NCI-H2029 (cell line): Measurements from ENCODE around the gene KRTAP19-2.
"Not testable (repeated sequence)": the region's sequence is repeated elsewhere in the genome, so short reads cannot be mapped to it uniquely, and the experiment has no call there.

Experiments used
- DNase-seq: peaks from one replicate; lab custom pipeline; 2025; lab: John Stamatoyannopoulos, UW

The KRTAP19-2 gene

GRCh38 chr21:30487336-30487735 lies at the start of gene KRTAP19-2:
TSS of gene KRTAP19-2 (minus strand) at chr21:30487436. CDS start at chr21:30487348, 88 bp downstream.
- DNase-seq = no peak

DNA sequence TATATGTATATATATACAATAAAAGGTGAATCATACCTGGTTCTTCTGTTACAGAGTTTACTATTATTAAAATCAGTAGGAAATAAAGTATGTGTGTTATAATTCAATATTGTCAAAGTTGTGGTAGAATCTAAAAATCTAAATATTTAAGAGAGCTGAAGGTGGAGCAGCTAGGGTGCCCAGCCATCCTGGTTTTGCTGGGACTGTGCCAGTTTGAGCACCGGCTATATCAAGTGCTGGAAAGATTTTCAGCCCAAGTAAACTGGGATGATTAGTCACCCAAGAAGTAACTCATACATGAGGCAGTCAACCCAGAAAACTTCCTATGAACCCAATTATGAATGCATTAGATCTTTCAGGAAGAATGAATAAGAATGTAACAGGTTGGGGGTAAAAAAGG lies 31.6 kb upstream of the KRTAP19-2 start:
- no peak for DNase-seq

DNA sequence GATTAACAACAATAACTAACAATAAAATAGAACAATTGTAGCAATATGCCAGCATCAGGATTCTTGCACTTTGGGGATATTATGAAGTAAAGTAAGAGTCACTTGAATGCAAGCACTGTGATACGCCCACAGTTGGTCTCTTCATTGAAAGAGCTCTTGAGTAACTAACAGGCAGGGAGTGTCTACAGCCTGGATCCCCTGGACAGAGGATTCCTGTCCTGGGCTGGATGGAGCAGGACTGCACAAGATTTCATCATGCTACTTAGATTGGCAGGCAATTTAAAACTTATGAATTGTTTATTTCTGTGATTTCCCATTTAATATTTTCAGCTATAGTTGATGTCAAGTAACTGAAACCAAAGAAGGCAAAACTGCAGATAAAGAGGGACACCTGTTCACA lies 28.4 kb upstream of the KRTAP19-2 start:
- DNase-seq = no peak

DNA sequence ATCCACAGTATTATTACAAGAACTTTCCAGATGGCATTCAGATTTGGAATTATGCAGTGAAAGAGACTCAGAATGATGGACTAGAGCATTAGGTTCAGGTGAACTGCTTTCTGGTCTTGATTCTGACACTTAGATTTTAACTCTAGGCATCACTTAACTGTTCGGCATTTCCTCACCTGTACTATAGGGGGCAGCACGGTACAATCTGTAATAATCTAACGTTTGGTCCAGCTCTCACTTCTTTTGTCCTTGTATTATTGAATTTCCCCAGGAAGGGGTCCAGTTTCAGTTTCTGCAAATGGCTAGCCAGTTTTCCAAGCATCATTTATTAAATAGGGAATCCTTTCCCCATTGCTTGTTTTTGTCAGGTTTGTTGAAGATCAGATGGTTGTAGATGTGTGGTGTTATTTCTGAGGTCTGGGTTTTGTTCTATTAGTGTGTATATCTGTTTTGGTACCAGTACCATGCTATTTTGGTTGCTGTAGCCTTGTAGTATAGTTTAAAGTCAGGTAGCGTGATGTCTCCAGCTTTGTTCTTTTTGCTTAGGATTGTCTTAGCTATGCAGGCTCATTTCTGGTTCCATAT lies 18.5 kb upstream of the KRTAP19-2 start:
- not testable (repeated sequence) for DNase-seq

DNA sequence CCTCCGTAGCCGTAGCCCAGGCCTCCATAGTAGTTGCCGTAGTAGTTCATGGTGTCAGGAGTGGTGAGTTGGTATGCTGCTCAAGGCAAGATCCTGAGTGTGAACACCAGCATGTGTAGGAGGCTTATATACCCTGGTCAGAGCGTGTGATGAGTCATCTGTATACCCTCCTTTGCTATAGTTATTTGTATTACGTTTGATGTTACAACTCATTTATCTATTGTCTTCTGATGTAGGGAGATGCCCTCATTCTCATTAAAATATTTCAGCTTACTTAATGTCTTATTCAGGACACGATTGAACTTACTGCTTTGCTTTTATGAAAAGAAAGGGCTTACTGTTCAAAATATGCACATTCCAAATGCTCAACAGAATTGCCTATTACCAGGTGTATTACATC lies 14.8 kb upstream of the KRTAP19-2 start, which contains the start of gene KRTAP19-5:
Gene KRTAP19-5, minus strand, starts transcription at position 101 of the 400 bp plus-strand sequence. Its CDS starts 51 bp downstream, at position 50.
- no peak for DNase-seq

DNA sequence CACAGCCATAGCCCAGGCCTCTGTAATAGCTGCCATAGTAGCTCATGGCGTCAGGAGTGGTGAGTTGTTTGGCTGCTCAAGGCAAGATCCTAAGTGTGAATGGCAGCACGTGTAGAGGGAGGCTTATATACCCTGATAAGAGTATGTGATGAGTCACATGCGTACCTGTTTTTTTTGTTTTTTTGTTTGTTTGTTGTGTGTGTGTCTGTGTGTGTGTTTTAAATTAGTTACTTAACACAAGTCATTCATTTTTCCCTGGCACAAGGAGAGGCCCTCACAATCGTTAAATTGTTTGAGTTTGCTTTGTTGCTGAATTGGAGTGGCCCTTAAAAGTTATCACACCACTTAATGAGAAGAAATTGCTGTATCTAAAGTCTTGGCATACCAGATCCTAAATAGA lies 9.8 kb upstream of the KRTAP19-2 start, which contains the start of gene KRTAP19-4:
Gene KRTAP19-4, minus strand, starts transcription at position 101 of the 400 bp plus-strand sequence. Its CDS starts 55 bp downstream, at position 46.
- DNase-seq = no peak

DNA sequence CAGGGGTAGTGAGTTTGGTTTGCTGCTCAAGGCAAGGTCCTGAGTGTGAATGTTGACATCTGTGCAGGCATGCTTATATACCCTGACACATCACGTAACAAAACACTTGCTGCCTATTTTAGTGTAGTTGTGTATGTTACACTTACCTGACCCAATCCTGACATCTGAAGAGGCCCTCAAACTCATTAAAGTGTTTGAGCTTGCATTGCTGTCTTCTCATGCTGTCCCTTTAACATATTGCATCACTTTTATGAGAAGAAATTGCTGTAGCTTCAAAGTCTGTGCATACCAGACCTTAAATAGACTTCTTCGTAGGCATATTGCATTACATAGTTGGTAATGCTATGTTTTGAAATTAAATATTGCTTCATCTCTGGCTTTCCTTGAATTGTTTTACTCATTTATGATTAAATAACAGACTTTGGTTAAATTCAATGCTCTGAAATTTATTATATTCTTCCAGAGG lies 4.8 kb upstream of the KRTAP19-2 start, which contains the start of gene KRTAP19-3:
Gene KRTAP19-3, minus strand, starts transcription at position 51 of the 466 bp plus-strand sequence. CDS start 56 bp downstream, outside the sequence.
- DNase-seq = no peak

- DNase-seq = no peak
Measured at GRCh38 chr21:30486180-30486579, 1.1 kb downstream of the KRTAP19-2 start.

DNA sequence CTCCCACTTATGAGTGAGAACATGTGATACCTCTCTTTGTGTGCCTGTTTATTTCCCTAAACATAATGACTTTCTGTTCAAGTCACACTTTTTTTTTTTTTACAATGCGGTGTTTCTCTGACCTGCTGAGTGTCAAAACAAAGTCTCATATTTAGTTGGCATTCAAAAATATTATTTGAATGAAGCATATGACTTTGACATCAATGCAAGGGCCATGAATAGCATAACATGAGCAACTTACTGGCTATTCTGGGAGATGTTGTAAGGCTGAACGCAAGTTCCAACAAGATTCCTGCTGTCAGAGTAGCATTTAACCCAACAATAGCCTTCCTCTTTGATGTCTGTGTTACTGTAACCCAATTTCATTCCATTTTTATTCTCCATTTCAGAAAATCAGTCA lies 5.1 kb downstream of the KRTAP19-2 start:
- DNase-seq = no peak

- no peak for DNase-seq
Measured at GRCh38 chr21:30480145-30480544, 7.1 kb downstream of the KRTAP19-2 start, which contains the start of gene KRTAP19-1. TSS of gene KRTAP19-1 (minus strand) at chr21:30480367. CDS start at chr21:30480317, 50 bp downstream.

DNA sequence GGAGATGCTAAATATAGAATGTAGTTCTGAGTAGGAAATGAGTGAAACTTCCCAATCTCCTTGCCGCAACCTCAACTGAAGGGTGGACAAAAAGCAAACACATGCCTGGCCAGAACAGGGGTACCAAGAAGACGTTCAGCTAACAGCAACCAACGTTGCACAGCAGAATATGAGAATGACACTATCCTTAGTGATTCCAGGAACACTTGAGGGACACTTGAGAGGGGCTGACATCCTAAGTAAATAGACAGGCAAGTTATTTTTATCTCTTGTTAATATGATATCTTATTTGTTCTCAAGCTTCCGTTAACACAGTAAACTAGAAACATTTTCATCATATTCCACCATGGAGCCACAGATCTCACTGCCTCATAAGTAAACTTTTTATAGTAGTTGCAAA lies 8.0 kb downstream of the KRTAP19-2 start:
- peak; percentile 37 for DNase-seq

DNA sequence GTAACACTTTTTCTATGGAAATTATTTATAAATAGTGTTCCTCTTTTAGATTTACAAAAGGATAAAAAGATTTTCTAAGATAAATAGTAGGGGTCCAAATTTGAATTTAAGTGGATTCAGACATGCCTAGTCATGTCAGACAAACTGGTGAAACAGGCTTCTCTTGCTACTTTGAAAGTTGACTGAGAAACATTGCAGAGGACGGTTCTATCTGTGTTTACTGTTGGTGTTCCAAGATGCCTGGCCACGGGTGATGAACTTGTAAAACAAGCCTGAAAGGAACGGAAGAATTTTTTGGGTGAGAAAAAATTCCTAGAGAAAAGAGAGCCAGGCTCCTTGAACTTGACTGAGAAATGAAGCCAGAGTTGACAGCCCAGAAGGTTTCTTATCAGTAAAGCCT lies 9.2 kb downstream of the KRTAP19-2 start:
- no peak for DNase-seq

DNA sequence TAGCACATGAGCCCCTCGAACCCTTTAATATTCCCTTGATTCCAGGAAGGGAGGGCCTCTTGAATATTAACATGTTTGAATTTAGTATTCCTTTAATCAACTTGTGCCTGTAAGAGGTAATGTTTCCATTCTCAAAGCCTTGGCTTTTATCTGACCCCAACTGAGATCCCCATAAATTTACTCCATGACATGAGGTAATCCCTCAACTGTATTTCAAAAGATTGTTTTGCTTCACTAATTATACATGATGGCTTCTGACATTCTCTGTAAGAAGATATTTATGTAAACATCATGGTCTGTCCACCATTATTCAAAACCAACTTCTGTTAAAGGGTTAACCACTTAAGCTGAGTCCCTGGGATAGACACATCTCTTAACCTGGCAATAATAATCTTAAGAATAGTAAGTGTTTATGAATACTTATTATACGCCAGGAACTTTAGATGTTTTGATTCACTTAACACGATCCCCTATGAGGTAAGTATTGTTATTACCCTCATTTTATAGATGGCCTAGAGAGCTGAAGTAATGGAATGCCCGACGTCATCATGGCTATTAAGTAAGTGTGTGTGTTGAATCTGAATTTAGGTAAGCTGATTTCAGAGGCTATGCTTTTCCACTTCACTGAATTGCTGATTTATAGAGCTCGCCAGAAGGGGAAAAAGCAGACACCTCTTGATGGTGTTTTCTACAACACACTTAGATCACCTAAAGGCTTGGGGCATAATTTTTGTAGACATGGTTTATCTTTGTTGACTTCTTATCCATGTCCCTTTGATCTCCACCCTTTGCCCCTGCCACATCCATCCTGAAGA lies 18.1 kb downstream of the KRTAP19-2 start:
- no peak for DNase-seq

GRCh38 chr21:30463713-30464112 lies 23.5 kb downstream of the KRTAP19-2 start:
- DNase-seq = no peak

DNA sequence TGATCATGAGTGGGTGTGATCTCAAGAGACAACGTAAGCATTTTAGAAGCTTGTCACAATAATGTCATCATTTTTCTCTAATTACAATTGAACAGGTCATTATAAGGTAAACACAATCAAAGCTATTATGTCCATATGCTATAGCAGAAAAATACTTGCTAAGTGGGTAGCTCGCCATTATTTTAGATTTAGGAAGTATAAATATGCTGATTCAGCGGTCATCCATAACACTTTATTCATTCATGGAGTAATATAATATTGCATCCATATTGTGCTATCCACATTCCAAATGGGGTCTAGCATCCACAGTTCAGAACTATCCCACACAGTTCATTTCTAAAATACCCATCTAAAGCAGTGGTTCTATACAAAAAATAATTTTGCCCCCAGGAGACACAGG lies 38.7 kb downstream of the KRTAP19-2 start:
- DNase-seq = no peak

GRCh38 chr21:30447056-30447455 lies 40.2 kb downstream of the KRTAP19-2 start:
- no peak for DNase-seq

DNA sequence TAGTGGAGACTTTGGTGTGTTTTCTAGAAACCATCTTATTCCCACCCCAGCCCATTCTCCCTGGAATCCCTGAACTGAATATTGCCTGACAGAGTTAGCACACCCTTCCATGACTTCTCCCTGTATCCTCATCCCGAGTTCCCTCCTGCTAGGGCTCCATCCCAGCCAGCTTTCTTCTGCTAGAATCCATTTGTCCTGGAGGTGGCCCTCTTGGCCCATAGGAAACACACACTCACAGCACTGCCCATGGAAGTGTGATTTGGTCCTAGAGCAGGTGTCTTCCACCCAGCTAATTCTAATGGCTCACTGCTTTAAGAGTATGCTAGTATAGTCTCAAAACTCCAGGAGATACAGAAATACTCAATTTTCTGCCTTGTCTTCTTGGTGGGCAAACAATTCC lies 43.0 kb downstream of the KRTAP19-2 start:
- no peak for DNase-seq

DNA sequence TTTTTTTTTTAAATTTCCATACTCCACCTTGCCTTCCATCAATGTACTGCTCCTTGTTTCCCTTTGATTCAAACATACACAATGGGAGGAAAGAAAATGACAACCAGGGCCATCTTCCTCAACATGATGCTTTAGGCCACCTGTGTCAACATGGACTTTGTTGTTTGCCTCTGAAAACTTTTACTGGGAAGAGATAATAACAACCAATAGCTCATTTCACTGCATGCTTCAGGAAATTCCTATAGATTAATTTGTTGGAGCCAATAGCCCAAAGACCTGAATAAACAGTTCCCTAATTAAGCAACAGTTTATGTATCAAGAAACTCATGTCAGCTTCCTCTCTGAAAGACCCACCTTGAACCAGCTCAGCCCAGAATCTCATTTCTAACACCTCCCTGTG lies 44.0 kb downstream of the KRTAP19-2 start:
- DNase-seq = no peak

DNA sequence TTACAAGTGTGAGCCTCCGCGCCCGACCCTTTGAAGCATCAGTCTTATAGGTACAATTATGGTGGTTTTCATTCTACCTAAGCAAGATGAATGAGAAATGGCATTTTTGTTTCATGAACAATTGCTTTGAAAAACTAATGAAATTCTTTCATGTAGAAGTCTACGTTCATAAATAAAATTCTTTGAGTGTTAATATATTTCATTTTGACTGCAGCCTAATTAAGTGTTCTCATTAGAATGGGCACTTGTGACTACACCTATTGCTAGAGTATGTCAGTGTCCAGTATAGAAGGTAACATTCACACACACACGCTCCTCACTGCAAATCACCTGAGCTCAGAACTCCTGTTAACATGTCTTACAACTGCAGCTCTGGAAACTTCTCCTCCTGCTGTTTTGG lies 47.3 kb downstream of the KRTAP19-2 start, which contains the start of gene KRTAP15-1:
Gene KRTAP15-1, plus strand, starts transcription at position 301 of the 400 bp plus-strand sequence. Its CDS starts 53 bp downstream, at position 354.
- DNase-seq = no peak
